Esophagus muscularis mucosa (tissue), 4 donors: ENCODE data around the gene MSH4.

Source experiments
- EP300 ChIP-seq: sonication (generic); formaldehyde crosslinking; IDR thresholded peaks from one replicate; pipeline ENCODE4 v1.6.1; 2017; ENCODE audit warnings: antibody characterized with exemption
- POLR2AphosphoS5 ChIP-seq, 2 donors: sonication (generic); formaldehyde crosslinking; IDR thresholded peaks; one replicate each; pipeline ENCODE4 v1.6.1; 2017; ENCODE audit warnings: antibody characterized with exemption in 2 of 2
- TF ChIP-seq, protein P1 (sequence below), 3 experiments: fragments of 200-600 bp in 2 of 3; fragments of 450-650 bp in 1 of 3; sonication (generic) in 2 of 3; IDR thresholded peaks; one replicate each; pipeline ENCODE4 v1.5.1; 2017 to 2019; ENCODE audit warnings: antibody characterized with exemption in 3 of 3, mild to moderate bottlenecking in 2 of 3, moderate library complexity in 1 of 3

DNA sequence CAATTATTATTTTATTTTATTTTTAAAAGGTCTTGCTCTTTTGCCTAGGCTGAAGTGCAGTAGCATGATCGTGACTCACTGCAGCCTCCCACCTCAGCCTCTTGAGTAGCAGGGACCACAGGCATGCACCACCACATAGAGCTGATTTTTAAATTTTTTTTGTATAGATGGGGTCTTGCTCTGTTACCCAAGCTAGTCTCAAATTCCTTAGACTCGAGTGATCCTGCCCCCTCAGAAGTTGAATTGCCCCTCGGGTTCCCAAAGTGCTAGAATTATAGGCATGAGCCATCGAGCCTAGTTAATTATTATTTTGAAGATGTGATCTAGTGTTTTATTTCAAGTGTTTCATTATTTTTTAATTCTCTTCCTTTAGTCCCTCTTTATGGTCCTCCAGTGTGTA, 12.2 kb downstream of the MSH4 start:
- TF ChIP-seq, protein P1, sequence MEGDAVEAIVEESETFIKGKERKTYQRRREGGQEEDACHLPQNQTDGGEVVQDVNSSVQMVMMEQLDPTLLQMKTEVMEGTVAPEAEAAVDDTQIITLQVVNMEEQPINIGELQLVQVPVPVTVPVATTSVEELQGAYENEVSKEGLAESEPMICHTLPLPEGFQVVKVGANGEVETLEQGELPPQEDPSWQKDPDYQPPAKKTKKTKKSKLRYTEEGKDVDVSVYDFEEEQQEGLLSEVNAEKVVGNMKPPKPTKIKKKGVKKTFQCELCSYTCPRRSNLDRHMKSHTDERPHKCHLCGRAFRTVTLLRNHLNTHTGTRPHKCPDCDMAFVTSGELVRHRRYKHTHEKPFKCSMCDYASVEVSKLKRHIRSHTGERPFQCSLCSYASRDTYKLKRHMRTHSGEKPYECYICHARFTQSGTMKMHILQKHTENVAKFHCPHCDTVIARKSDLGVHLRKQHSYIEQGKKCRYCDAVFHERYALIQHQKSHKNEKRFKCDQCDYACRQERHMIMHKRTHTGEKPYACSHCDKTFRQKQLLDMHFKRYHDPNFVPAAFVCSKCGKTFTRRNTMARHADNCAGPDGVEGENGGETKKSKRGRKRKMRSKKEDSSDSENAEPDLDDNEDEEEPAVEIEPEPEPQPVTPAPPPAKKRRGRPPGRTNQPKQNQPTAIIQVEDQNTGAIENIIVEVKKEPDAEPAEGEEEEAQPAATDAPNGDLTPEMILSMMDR (IDR thresholded peaks at IDR 0.05), result no peak
- TF ChIP-seq POLR2AphosphoS5 (IDR thresholded peaks at IDR 0.05) (no peak), EP300 (no peak)
